Endothelial cell of umbilical vein (primary cell): ENCODE measurements around the gene THSD4.

Experiments used
- EZH2 ChIP-seq: IDR thresholded peaks from 2 replicates; pipeline ENCODE4 v1.6.1; 2012; ENCODE audit warnings: borderline replicate concordance, low read depth, mild to moderate bottlenecking, moderate library complexity, low read length, inconsistent platforms; ENCODE audit not compliant: severe bottlenecking
- FOS ChIP-seq: IDR thresholded peaks from 2 replicates; pipeline ENCODE4 v1.6.1; 2011; ENCODE audit warnings: mild to moderate bottlenecking, low read length, moderate library complexity, borderline replicate concordance; ENCODE audit not compliant: insufficient read depth
- JUN ChIP-seq: IDR thresholded peaks from 2 replicates; pipeline ENCODE4 v1.6.1; 2011; ENCODE audit warnings: borderline replicate concordance, low read depth; ENCODE audit not compliant: insufficient read length, insufficient read depth
- POLR2A ChIP-seq: IDR thresholded peaks from 2 replicates; pipeline ENCODE4 v1.6.1; 2012; ENCODE audit warnings: low read depth, mild to moderate bottlenecking, control low read depth, low read length
- POLR2AphosphoS5 ChIP-seq: IDR thresholded peaks from 2 replicates; pipeline ENCODE4 v1.6.1; 2012; ENCODE audit warnings: low read depth, mild to moderate bottlenecking, control low read depth, low read length, moderate library complexity; ENCODE audit not compliant: insufficient read depth
- TF ChIP-seq, protein P1 (sequence below), 2 donors: IDR thresholded peaks; 1 replicate in 1 of 2; 2 replicates in 1 of 2; pipeline ENCODE4 v1.5.1; 2011; ENCODE audit warnings: low read length in 2 of 2, mild to moderate bottlenecking in 2 of 2, moderate library complexity in 2 of 2, control low read depth in 1 of 2, inconsistent platforms in 1 of 2, low read depth in 1 of 2; ENCODE audit not compliant: insufficient read depth in 1 of 2; ENCODE audit errors: extremely low read depth in 1 of 2

DNA sequence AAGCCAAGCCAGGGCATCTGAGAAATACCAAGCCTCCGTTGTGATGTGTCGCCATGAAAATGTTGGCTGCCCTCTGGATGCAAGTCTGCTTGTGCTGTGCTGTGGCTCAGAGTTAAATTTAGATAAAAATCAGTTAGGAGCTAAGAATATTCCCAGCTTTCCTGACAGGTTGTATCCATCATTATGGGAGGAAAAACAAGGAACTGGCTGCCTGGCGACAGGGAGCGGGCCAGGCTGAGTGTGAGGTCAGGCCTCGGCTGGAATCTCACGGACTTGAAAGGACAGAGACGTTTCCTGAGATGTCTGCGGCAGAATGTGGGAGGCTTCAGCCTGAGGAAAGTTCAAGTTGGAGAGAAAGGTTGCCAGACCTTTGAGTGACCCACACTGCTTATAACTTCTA lies 213.8 kb downstream of the THSD4 start:
- TF ChIP-seq, protein P1, sequence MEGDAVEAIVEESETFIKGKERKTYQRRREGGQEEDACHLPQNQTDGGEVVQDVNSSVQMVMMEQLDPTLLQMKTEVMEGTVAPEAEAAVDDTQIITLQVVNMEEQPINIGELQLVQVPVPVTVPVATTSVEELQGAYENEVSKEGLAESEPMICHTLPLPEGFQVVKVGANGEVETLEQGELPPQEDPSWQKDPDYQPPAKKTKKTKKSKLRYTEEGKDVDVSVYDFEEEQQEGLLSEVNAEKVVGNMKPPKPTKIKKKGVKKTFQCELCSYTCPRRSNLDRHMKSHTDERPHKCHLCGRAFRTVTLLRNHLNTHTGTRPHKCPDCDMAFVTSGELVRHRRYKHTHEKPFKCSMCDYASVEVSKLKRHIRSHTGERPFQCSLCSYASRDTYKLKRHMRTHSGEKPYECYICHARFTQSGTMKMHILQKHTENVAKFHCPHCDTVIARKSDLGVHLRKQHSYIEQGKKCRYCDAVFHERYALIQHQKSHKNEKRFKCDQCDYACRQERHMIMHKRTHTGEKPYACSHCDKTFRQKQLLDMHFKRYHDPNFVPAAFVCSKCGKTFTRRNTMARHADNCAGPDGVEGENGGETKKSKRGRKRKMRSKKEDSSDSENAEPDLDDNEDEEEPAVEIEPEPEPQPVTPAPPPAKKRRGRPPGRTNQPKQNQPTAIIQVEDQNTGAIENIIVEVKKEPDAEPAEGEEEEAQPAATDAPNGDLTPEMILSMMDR (IDR thresholded peaks at IDR 0.05; ENCODE audit: extremely low read depth in 1 of 2, insufficient read depth in 1 of 2, low read depth in 1 of 2, low read length in 2 of 2) = no peak
- TF ChIP-seq EZH2 (no peak), POLR2AphosphoS5 (no peak), POLR2A (no peak), JUN (no peak), FOS (no peak)
